SJCRH30 (cell line): ENCODE data around the gene PPARG. TPM values are rescaled to one million over a fixed set of nuclear protein-coding genes. Genes with fewer than 3 reads are reported as not detected.

Source experiments
- DNase-seq, 2 experiments: peaks; one replicate each; pipeline ENCODE4 v3.0.0-alpha.2; 2015 to 2020
- H3K27ac ChIP-seq: fragments of 250-450 bp; sonication (Bioruptor Pico); 2 replicates; pipeline ENCODE4 v1.5.1; 2020; ENCODE audit warnings: mild to moderate bottlenecking, moderate library complexity
- H3K27me3 ChIP-seq: fragments of 250-450 bp; sonication (Bioruptor Pico); 2 replicates; pipeline ENCODE4 v1.5.1; 2020; ENCODE audit warnings: mild to moderate bottlenecking, moderate library complexity
- H3K36me3 ChIP-seq: fragments of 250-450 bp; sonication (Bioruptor Pico); 2 replicates; pipeline ENCODE4 v1.5.1; 2020; ENCODE audit warnings: mild to moderate bottlenecking, moderate library complexity
- H3K4me1 ChIP-seq: fragments of 250-450 bp; sonication (Bioruptor Pico); 2 replicates; pipeline ENCODE4 v1.5.1; 2020; ENCODE audit warnings: mild to moderate bottlenecking, moderate library complexity
- H3K4me3 ChIP-seq: fragments of 250-450 bp; sonication (Bioruptor Pico); 2 replicates; pipeline ENCODE4 v1.5.1; 2020; ENCODE audit warnings: mild to moderate bottlenecking, moderate library complexity
- H3K9me3 ChIP-seq: fragments of 250-450 bp; sonication (Bioruptor Pico); replicated peaks from 2 replicates; pipeline ENCODE4 v1.5.1; 2020; ENCODE audit warnings: mild to moderate bottlenecking, moderate library complexity
- total RNA-seq: library from RNA; depleted of rRNA; stranded (reverse); fragments of >200 nt; shearing (Covaris generic); gene quantifications from 2 replicates; pipeline ENCODE4 v1.2.3, GENCODE V29; 2014

The PPARG gene
- total RNA-seq, 1 experiment from 2014 or later = 0.06 TPM

DNA sequence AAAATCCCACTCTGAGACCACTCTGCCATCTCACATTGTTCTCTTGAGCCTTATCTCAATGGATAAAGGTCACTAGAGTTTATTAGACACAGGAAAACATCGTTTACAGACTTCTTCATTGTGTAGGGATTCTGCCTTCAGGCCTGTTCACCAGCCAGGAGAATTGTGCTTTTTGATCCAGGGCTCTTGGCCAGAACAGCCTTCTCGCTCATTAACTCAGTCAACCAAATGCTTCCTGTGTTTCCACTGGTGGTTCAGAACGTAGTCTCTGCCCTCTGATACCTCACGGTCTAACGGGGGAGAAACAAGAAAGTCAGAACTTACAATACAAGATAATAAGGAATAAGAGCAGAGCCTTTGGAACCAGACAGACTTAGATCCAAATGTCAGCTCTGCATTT is 141.2 kb downstream of the PPARG start:
- Histone ChIP-seq H3K4me1 (no peaks in the 10 kb centered on the region), H3K27me3 (no peaks in the 10 kb centered on the region), H3K36me3 (no peaks in the 10 kb centered on the region), H3K27ac (no peak overlapping the region), H3K4me3 (no peak overlapping the region), H3K9me3 (no peaks in the 10 kb centered on the region; the same call in 1 of the 2 replicates)
- no peak for DNase-seq

DNA sequence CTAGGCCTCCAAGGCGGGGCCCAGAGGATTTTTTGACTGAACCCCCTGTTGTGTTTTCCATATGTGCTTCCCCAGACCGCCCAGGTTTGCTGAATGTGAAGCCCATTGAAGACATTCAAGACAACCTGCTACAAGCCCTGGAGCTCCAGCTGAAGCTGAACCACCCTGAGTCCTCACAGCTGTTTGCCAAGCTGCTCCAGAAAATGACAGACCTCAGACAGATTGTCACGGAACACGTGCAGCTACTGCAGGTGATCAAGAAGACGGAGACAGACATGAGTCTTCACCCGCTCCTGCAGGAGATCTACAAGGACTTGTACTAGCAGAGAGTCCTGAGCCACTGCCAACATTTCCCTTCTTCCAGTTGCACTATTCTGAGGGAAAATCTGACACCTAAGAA is 145.0 kb downstream of the PPARG start:
- Histone ChIP-seq H3K27me3 (no peaks in the 10 kb centered on the region; the same call in 1 of the 2 replicates), H3K27ac (no peak overlapping the region), H3K9me3 (no peaks in the 10 kb centered on the region; the same call in 1 of the 2 replicates), H3K36me3 (no peaks in the 10 kb centered on the region), H3K4me1 (no peaks in the 10 kb centered on the region), H3K4me3 (no peak overlapping the region)
- no peak for DNase-seq

DNA sequence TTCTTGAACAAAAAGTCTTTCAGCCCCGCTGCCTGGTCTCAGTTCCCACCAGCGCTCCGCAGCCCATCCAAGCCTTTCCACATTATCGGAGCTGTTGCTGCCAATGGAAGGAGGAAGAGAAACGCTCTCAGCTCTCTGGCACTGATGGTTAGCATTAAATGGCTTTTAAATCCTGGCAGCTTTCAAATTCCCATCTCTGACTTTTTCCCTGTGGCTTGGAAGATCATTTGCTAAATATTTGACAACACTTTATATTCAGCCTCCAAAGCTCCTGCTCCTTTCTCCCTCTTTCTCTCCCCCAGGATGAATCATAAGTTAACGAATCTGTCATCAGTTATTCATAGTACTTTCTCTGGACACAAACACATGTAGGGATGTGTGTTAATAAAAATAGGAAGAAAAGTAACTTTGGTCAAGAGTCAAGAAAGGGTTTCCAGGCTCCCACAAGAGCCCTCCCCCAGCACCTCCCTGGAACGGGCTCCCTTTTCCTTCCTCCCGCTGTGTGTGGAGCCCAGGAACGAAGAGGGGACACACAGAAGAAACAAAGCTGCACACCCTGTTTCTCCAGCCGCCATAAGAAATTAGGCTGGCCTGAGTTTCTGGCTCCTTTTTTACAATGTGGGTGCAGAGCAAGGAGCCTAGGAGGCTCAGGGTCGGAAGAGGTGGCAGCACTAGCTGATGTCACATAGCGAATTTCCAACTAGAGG is 147.8 kb downstream of the PPARG start:
- Histone ChIP-seq H3K27me3 (no peaks in the 10 kb centered on the region; the same call in 1 of the 2 replicates), H3K9me3 (no peaks in the 10 kb centered on the region; the same call in 1 of the 2 replicates), H3K36me3 (no peaks in the 10 kb centered on the region), H3K27ac (no peak overlapping the region), H3K4me3 (no peak overlapping the region), H3K4me1 (no peaks in the 10 kb centered on the region)
- no peak for DNase-seq

DNA sequence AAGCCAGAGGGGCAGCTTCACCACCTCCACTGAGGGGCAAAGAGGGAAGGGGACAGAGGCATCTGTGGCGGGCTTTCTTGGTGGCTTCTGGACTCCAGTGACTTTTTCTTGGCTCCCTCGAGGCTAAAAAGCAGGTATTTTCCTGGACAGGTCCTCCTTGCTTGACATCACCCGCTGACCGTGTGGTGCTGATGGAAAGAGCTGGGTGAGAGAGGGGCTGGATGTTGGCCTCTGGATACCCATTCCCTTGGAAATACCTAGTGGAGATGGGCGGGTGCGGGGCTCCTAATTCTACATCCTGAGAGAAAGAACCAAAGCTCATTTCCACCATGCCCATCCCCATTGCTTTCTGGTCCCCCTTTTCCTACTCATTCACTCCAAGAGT is 148.3 kb downstream of the PPARG start:
- no peaks in the 10 kb centered on the region for H3K4me1 ChIP-seq
- DNase-seq = no peak
- no peak overlapping the region for H3K27ac ChIP-seq
- H3K36me3 ChIP-seq = no peaks in the 10 kb centered on the region
- no peaks in the 10 kb centered on the region; the same call in 1 of the 2 replicates for H3K9me3 ChIP-seq
- H3K4me3 ChIP-seq = no peak overlapping the region
- H3K27me3 ChIP-seq = no peaks in the 10 kb centered on the region; the same call in 1 of the 2 replicates

DNA sequence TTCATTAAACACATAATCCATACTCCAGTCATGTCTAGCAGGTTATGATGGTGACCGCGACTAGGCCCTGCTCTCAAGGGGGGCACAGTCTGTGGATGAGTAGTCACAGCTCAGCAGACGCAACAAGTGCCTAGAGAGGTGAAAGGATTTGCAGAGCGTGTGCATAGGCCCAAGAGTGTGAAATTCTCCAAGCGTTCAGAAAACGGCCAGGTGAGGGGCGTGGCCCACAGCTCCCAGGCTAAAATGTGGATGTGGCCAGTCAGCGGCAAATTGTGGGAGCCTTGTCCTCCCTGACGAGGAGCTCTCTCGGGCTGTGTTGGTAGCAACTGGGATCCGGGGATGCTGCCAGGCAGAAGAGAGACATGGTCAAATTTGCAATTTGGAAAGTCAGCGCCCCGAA is 149.0 kb downstream of the PPARG start:
- no peak overlapping the region for H3K4me3 ChIP-seq
- peaks cover 5% of the 10 kb centered on the region for H3K27me3 ChIP-seq
- no peak overlapping the region for H3K27ac ChIP-seq
- H3K9me3 ChIP-seq = no peaks in the 10 kb centered on the region; the same call in 1 of the 2 replicates
- peaks cover 3% of the 10 kb centered on the region; the same call in 1 of the 2 replicates for H3K4me1 ChIP-seq
- H3K36me3 ChIP-seq = no peaks in the 10 kb centered on the region
- no peak for DNase-seq

DNA sequence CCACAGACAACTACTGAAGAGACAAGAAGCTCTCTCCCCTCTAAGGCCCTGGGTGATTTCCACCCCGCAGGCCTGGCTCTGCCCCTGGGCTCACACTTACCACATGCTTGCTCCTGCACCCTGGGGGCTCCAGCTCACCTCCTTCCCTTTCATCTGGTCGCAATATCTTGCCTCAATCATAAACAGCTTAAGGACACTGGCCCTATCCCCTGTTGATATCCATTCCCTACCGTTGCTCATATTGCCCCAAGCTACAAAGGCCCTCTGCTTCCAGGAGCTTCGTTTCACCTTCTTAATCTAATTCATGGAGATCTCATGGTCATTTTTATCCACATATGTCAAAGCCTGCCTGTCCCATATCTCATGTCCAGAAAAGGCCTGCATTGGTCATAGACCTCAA is 149.4 kb downstream of the PPARG start:
- peaks cover 7% of the 10 kb centered on the region for H3K27me3 ChIP-seq
- H3K27ac ChIP-seq = no peak overlapping the region
- DNase-seq = no peak
- H3K4me1 ChIP-seq = peaks cover 8% of the 10 kb centered on the region; the same call in 1 of the 2 replicates
- no peaks in the 10 kb centered on the region for H3K36me3 ChIP-seq
- no peaks in the 10 kb centered on the region for H3K9me3 ChIP-seq
- no peak overlapping the region for H3K4me3 ChIP-seq

DNA sequence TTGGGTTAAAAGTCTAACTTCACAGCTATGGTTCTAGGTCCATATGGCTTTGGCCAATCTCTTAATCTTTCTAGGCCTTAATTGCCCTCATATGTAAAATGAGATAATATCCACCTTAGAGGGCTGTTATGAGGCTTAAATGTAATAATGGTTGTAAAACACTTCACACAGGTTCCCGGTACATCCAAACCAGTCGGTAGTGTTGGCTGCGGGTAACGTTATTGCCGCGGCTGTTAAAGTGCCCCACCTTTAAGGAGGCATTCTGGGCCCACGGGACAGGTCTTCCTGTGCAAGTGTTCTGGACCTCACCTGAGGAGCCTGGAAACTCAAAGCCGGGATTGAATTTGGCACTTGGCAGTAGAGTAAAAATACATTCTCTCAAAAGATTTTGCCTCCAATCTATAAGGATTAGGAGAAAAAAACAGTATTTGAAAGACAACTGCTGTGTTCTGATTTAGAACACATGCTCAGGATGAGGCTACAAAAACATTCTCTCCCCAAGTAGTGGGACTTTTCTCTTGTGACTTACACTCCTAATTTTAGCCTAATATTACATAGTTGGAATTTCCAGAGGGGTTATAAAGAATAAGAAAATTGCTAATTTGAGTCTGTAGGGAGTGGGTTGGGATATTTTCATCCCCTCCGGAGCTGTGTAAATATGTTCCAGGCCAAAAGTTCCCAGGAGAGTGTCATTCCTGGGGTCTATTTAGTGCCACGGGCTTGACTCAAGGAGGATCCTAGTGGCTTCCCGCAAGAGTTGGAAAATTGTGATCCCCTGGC is 150.5 kb downstream of the PPARG start:
- Histone ChIP-seq H3K4me1 (peaks cover 11% of the 10 kb centered on the region; the same call in 1 of the 2 replicates), H3K27ac (no peak overlapping the region)

DNA sequence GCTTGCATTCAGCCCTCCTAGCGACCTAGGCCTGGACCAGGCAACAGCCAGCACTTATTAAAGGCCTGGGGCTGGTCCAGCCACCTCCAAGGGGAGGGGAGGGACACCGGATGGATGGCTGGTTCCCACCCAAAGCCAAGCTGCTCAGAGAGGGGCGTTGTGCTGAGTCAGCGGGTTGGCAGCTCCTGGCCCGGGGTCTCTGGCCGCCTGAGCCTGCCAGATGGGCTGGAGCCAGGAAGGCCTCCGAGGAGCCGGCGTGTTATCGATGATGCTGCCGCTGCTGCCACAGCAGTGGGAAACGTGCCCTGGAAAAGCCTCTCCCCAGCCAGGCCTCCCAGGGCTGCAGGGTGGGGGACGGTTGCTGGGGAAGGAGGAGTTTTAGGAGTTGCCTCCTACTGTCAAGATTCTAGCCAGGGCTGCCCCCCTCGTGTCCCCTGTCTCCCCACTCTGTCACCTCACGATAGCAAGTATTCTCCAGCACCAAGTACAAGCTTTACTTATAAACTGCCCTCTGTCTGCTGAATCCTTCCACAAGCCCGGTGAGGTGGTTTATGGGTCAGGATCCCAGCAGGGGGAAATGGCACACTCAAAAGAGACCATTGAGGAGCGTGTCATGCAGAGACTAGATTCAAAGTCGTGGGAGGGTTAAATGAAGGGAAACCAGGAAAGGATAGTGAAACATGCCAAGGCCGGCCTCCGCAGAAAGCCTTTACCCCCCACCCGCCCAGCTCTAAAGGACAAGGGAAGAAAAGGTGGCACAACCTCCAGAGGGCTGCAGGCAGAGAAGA is 152.3 kb downstream of the PPARG start:
- Histone ChIP-seq H3K4me3 (no peak overlapping the region), H3K4me1 (peaks cover 11% of the 10 kb centered on the region; the same call in 1 of the 2 replicates), H3K9me3 (no peaks in the 10 kb centered on the region), H3K27me3 (peaks cover 12% of the 10 kb centered on the region), H3K27ac (no peak overlapping the region), H3K36me3 (no peaks in the 10 kb centered on the region)
- no peak for DNase-seq

More for the DNA sequence above, 150.5 kb downstream of the PPARG start:
- DNase-seq = no peak
- H3K4me3 ChIP-seq = no peak overlapping the region
- H3K27me3 ChIP-seq = peaks cover 12% of the 10 kb centered on the region
- H3K9me3 ChIP-seq = no peaks in the 10 kb centered on the region
- H3K36me3 ChIP-seq = no peaks in the 10 kb centered on the region

DNA sequence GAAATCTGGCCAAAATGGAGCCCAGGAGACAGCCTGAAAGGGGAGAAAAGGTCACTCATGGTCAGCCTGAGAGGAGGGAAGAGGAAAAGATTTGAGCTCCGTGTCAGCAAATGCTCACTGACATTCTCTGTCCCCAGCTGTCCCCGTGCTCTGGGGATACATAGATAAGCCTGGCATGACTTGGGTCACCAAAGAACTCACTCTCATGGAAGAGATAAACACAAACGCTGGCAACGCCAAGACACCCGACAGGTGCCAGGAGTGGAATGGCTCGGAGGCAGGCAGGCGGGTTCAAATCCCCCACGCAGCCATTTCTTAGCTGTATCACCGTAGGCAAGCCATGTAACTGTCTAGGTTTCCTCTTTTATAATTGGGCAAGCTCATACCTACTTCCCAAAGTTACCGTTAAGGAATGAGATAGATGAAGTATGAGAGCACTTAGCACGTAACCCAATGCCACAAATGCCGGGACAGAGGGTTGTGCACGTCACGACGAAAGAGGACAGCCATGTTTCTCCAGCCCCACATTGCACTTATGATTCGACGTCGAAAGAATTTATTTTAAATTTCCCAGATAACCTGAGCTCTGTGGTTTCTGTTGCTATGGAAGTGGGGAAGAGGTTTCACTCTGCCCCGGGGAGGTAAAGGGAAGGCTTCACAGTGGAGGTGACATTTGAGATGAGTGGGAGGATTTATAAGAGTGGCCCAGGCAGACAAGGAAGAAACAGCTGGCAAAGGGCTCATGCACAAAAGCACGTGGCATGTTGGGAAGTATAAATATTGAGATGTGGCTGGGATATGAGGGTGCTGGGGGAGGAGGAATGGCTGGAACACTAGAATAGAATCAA is 154.0 kb downstream of the PPARG start:
- Histone ChIP-seq H3K27me3 (peaks cover 12% of the 10 kb centered on the region; the same call in 1 of the 2 replicates), H3K27ac (no peak overlapping the region), H3K9me3 (no peaks in the 10 kb centered on the region), H3K4me3 (no peak overlapping the region), H3K4me1 (peaks cover 11% of the 10 kb centered on the region; the same call in 1 of the 2 replicates), H3K36me3 (no peaks in the 10 kb centered on the region)
- DNase-seq = peak; percentile 35 to 66

DNA sequence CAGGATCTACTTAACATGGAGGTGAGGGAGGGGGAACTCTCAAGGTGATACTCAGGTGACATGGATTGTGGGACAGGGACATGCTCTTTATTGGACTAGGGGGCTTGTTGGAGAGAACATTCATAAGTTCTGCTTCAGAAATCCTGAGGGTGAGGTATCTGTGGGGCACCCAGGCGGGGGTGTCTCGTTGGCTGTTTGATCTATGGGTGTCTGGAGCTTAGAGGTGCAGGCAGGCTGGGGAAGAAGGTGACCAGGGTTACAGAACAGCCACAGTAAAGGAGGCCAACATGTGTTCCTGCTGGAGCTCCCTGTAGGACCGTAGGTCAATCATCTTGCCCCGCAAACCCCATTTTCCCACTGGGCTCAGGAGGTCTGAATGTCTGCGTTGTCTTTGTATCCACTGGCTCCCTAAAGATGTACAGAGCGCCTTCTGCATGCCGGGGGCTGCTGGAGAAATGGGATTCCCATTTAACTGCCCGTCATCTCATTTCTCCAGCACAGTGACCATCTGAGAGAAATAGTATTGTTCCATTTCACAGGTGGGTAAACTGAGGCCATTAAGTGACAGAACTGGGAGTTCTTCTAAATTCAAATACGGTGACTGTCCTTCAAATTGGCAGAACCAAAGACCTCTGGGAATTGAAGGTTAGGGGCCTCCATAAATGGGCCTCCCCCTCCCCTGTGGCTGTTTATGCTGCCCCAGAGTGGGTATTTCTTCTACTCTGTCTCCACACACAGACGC is 155.1 kb downstream of the PPARG start:
- H3K4me3 ChIP-seq = no peak overlapping the region
- H3K27ac ChIP-seq = no peak overlapping the region
- H3K27me3 ChIP-seq = peaks cover 12% of the 10 kb centered on the region; the same call in 1 of the 2 replicates
- no peak for DNase-seq
- no peaks in the 10 kb centered on the region for H3K36me3 ChIP-seq
- H3K4me1 ChIP-seq = peaks cover 11% of the 10 kb centered on the region; the same call in 1 of the 2 replicates
- no peaks in the 10 kb centered on the region for H3K9me3 ChIP-seq

DNA sequence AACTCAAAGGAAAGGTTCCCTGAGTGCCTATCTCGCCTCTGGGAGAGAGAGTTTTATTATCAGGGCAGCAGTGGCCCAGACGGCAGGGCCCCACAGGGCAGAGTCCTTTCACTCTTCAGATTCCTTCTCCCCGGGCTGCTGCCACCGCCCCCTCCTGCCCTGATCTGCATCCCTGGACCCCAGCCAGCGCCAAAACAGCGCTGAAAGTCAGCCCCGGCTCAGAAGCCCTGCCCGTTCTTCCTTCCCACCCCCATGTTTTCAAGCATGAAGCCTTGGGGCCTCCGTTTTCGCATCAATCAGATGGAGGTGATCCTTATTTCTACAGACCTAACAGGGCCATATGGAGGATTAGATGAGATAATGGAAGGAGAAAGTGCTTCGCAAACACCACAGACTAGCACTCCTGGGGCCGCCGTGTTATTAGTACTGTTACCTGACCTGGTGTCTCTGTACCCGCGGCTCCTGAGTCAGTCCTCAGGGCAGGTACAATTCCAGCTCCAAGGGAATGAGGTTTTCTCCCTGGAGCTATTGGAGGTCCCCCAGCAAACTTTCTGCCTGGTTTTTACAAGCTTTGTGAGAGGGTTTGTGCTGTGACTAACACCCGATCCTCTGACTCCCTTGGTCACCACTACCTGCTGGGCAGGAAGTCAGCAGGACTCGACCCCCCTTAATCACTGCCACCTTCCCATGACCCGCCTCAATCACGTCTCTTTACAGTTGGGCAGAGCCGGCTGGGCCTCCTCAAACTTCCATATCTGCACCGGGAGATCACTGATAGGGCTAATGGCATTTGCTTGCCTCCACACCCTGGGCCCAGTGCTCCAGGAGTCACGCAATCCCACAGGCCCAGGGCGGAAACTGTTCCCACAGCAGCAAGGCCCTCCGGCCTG is 156.0 kb downstream of the PPARG start:
- Histone ChIP-seq H3K27me3 (peaks cover 12% of the 10 kb centered on the region; the same call in 1 of the 2 replicates), H3K27ac (no peak overlapping the region), H3K9me3 (no peaks in the 10 kb centered on the region), H3K4me3 (no peak overlapping the region), H3K4me1 (peaks cover 11% of the 10 kb centered on the region; the same call in 1 of the 2 replicates), H3K36me3 (no peaks in the 10 kb centered on the region)
- no peak for DNase-seq

DNA sequence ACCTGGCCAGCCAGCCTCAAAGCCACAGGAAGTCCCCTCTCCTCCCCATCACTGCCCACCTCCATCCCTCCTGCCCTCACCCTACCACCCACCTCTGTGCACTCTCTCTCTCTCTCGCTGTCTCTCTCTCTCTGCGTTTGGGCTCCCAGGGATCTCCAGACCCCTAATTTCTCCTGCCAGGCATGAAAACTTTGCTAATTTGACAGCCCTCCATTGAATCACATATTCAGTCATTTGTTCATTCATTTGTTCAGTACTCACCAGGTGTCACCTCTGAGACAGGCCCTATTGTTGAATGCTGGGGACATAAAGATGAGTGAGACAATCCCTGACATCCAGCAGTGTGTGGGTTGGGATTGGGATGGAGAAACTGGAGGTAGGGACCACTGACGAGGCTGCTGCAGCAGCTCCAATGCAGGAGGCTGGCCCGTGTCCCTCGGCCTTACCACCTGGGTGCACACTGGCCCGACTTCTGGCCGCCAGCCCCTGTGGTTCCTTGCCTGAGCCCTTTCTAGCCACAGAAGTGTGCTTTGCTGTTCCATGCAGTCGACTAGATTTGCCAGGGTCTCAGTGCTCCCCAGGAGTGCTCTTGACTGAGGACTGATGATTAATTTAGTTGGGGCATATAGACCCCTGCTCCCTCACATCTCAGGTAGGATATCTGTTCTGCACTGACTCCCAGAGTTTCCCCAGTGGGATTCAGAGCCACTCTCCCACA is 156.8 kb downstream of the PPARG start:
- no peak for DNase-seq
- Histone ChIP-seq H3K4me3 (no peak overlapping the region), H3K9me3 (no peaks in the 10 kb centered on the region), H3K4me1 (peaks cover 11% of the 10 kb centered on the region; the same call in 1 of the 2 replicates), H3K27ac (no peak overlapping the region), H3K36me3 (no peaks in the 10 kb centered on the region), H3K27me3 (peaks cover 12% of the 10 kb centered on the region; the same call in 1 of the 2 replicates)
